ENCODE data around the gene ANO10.

The ANO10 gene

DNA sequence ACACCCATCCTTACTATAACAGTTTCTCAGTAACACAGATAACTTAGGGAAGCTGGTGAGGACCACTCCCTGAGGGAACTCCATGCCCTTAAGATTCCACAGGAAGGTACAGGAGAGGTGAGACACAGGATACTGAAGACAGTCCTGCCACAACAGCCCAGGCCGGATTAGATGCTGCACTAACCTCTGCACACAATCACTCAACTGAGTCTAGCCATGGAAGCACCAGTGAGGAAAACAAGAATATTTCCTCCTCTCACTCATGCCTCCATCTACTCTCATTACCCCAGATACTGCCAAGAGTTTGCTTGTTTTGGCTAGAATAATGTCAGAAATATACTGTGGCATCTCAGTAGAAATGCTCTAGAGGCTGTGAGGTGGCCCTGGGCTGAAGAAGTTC, 3.7 kb downstream of the ANO10 start:
- TF ChIP-seq EZH2 (IDR thresholded peaks at IDR 0.05; ENCODE audit: borderline replicate concordance, low read length): no peak
- TF ChIP-seq, protein P1, sequence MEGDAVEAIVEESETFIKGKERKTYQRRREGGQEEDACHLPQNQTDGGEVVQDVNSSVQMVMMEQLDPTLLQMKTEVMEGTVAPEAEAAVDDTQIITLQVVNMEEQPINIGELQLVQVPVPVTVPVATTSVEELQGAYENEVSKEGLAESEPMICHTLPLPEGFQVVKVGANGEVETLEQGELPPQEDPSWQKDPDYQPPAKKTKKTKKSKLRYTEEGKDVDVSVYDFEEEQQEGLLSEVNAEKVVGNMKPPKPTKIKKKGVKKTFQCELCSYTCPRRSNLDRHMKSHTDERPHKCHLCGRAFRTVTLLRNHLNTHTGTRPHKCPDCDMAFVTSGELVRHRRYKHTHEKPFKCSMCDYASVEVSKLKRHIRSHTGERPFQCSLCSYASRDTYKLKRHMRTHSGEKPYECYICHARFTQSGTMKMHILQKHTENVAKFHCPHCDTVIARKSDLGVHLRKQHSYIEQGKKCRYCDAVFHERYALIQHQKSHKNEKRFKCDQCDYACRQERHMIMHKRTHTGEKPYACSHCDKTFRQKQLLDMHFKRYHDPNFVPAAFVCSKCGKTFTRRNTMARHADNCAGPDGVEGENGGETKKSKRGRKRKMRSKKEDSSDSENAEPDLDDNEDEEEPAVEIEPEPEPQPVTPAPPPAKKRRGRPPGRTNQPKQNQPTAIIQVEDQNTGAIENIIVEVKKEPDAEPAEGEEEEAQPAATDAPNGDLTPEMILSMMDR (IDR thresholded peaks at IDR 0.05; ENCODE audit: low read length): no peak

DNA sequence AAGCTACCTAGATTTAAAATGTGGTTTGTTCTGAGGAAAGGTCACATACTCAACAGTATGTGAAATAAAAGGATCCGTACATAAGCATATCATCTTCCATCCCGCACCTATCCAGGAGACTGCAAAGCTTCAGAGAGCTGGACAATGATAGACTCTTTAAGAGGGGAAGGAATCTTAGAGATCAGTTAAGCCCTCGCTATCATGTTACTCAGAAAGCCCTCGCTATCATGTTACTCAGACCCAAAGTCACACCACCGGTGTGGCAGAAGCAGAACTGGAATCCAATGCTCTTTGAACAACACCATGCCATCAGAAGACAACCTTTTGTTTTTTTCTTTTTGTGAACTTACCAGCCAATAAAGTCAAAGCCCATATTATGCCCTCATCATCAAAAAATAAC, 5.8 kb downstream of the ANO10 start:
- TF ChIP-seq, protein P1 (IDR thresholded peaks at IDR 0.05; ENCODE audit: low read length): no peak
- TF ChIP-seq EZH2 (IDR thresholded peaks at IDR 0.05; ENCODE audit: borderline replicate concordance, low read length): no peak
- no peak overlapping the region for H3K4me2 ChIP-seq (ENCODE audit: low read length)
- no peaks in the 10 kb centered on the region for H3K79me2 ChIP-seq (ENCODE audit: insufficient read depth, low read length)

More for the DNA sequence above, 3.7 kb downstream of the ANO10 start:
- no peak overlapping the region for H2AFZ ChIP-seq (ENCODE audit: low read length)
- no peaks in the 10 kb centered on the region for H3K36me3 ChIP-seq (ENCODE audit: insufficient read depth, low read length)
- no peaks in the 10 kb centered on the region for H4K20me1 ChIP-seq (ENCODE audit: insufficient read depth, low read length)
- H3K4me3 ChIP-seq (ENCODE audit: low read depth, low read length, poor library complexity, severe bottlenecking): no peak overlapping the region
- no peaks in the 10 kb centered on the region for H3K79me2 ChIP-seq (ENCODE audit: insufficient read depth, low read length)
- H3F3A ChIP-seq (ENCODE audit: insufficient read depth, low read length): no peaks in the 10 kb centered on the region
- peaks cover 11% of the 10 kb centered on the region for H3K4me1 ChIP-seq (ENCODE audit: insufficient read depth, low read length, severe bottlenecking)
- H3K4me2 ChIP-seq (ENCODE audit: low read length): no peak overlapping the region
- no peak overlapping the region for H3K27ac ChIP-seq (ENCODE audit: low read depth, low read length, poor library complexity, severe bottlenecking)
- H3K9me3 ChIP-seq (ENCODE audit: low read length): no peaks in the 10 kb centered on the region
- H3K9me2 ChIP-seq (ENCODE audit: low read depth, low read length): no peaks in the 10 kb centered on the region
- no peaks in the 10 kb centered on the region for H3K27me3 ChIP-seq (ENCODE audit: insufficient read depth, low read length)
- no peak overlapping the region for H3K9ac ChIP-seq (ENCODE audit: low read length)

DNA sequence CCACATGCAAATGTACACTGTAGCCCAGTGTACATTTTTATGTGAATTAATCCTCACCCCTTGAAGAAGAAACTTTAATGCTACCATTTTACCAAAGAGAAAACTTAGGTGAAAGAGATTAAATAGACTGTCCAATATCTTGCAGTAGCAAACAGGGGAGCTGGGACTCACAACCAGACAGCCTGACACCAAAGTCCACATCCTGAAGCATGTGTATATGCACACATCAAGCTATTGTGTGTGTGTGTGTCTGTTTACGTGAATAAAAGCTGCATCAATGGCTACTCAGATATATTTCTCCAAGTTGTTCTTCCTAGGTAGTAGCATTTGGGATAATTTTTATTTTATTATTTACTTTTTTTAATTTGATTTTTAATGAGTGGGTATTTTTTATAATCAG, 6.7 kb downstream of the ANO10 start:
- Histone ChIP-seq H3K79me2 (ENCODE audit: insufficient read depth, low read length) (no peaks in the 10 kb centered on the region), H3K36me3 (ENCODE audit: insufficient read depth, low read length) (no peaks in the 10 kb centered on the region), H3K27me3 (ENCODE audit: insufficient read depth, low read length) (no peaks in the 10 kb centered on the region), H3K9me2 (ENCODE audit: low read depth, low read length) (no peaks in the 10 kb centered on the region), H2AFZ (ENCODE audit: low read length) (no peak overlapping the region), H4K20me1 (ENCODE audit: insufficient read depth, low read length) (no peaks in the 10 kb centered on the region), H3K9ac (ENCODE audit: low read length) (no peak overlapping the region), H3K4me3 (ENCODE audit: low read depth, low read length, poor library complexity, severe bottlenecking) (no peak overlapping the region), H3K4me2 (ENCODE audit: low read length) (no peak overlapping the region), H3K9me3 (ENCODE audit: low read length) (no peaks in the 10 kb centered on the region), H3K4me1 (ENCODE audit: insufficient read depth, low read length, severe bottlenecking) (no peaks in the 10 kb centered on the region), H3F3A (ENCODE audit: insufficient read depth, low read length) (no peaks in the 10 kb centered on the region), H3K27ac (ENCODE audit: low read depth, low read length, poor library complexity, severe bottlenecking) (no peak overlapping the region)
- TF ChIP-seq, protein P1 (IDR thresholded peaks at IDR 0.05; ENCODE audit: low read length): no peak
- no peak for TF ChIP-seq EZH2 (IDR thresholded peaks at IDR 0.05; ENCODE audit: borderline replicate concordance, low read length)

More for the DNA sequence above, 5.8 kb downstream of the ANO10 start:
- H3K4me1 ChIP-seq (ENCODE audit: insufficient read depth, low read length, severe bottlenecking): peaks cover 1% of the 10 kb centered on the region
- H3K27ac ChIP-seq (ENCODE audit: low read depth, low read length, poor library complexity, severe bottlenecking): no peak overlapping the region
- H3K9me3 ChIP-seq (ENCODE audit: low read length): no peaks in the 10 kb centered on the region
- no peak overlapping the region for H3K9ac ChIP-seq (ENCODE audit: low read length)
- no peaks in the 10 kb centered on the region for H4K20me1 ChIP-seq (ENCODE audit: insufficient read depth, low read length)
- no peaks in the 10 kb centered on the region for H3F3A ChIP-seq (ENCODE audit: insufficient read depth, low read length)
- H3K9me2 ChIP-seq (ENCODE audit: low read depth, low read length): no peaks in the 10 kb centered on the region
- no peaks in the 10 kb centered on the region for H3K27me3 ChIP-seq (ENCODE audit: insufficient read depth, low read length)
- H2AFZ ChIP-seq (ENCODE audit: low read length): no peak overlapping the region
- H3K4me3 ChIP-seq (ENCODE audit: low read depth, low read length, poor library complexity, severe bottlenecking): no peak overlapping the region
- H3K36me3 ChIP-seq (ENCODE audit: insufficient read depth, low read length): no peaks in the 10 kb centered on the region

Data from OCI-LY1 (cell line).